Activated CD4-positive, alpha-beta T cell treated with anti-CD3 and anti-CD28 coated beads, Interleukin-2, amount 10 ng/mL, durations not matched to agents 24 days and 14 days (primary cell): ENCODE data around the gene ENPP1. TPM values are rescaled to one million over a fixed set of nuclear protein-coding genes. Genes with fewer than 3 reads are reported as not detected.
"Not testable (repeated sequence)": the region's sequence is repeated elsewhere in the genome, so short reads cannot be mapped to it uniquely, and the experiment has no call there.

Experiments
- DNase-seq: peaks from one replicate; pipeline ENCODE4 v3.0.0; 2022
- H3K27ac Mint-ChIP-seq: one replicate; pipeline ENCODE4 v1.8.0; 2022; ENCODE audit warnings: mild to moderate bottlenecking, mixed read lengths
- H3K27me3 Mint-ChIP-seq: one replicate; pipeline ENCODE4 v1.8.0; 2022; ENCODE audit warnings: mixed read lengths
- H3K36me3 Mint-ChIP-seq: one replicate; pipeline ENCODE4 v1.8.0; 2022; ENCODE audit warnings: low read depth, mild to moderate bottlenecking, mixed read lengths
- H3K4me1 Mint-ChIP-seq: one replicate; pipeline ENCODE4 v1.8.0; 2021; ENCODE audit warnings: mixed read lengths
- H3K4me3 Mint-ChIP-seq: one replicate; pipeline ENCODE4 v1.8.0; 2022; ENCODE audit warnings: mild to moderate bottlenecking, moderate library complexity, mixed read lengths
- H3K9me3 Mint-ChIP-seq: one replicate; pipeline ENCODE4 v1.8.0; 2021; ENCODE audit warnings: mixed read lengths
- intact Hi-C: fragments of 100-400 bp; cut with micrococcal nuclease; formaldehyde crosslinking; loops from one replicate; pipeline ENCODE4 v1.15.1; 2023
- total RNA-seq: library from RNA; stranded (reverse); gene quantifications from 2 replicates; pipeline ENCODE4 v1.2.3, GENCODE V29; 2022

ENPP1 gene
- total RNA-seq, 1 donor from 2014 or later = 0.58 TPM

GRCh38 chr6:131885237-131885636, 77.4 kb downstream of the ENPP1 start:
- Mint-ChIP-seq H3K9me3 (no peaks in the 10 kb centered on the region), H3K27me3 (no peaks in the 10 kb centered on the region), H3K4me1 (no peaks in the 10 kb centered on the region), H3K27ac (no peak overlapping the region), H3K4me3 (no peak overlapping the region), H3K36me3 (no peaks in the 10 kb centered on the region)
- no peak for DNase-seq
- intact Hi-C loops = no loop called here

- Mint-ChIP-seq H3K27me3 (peaks cover 3% of the 10 kb centered on the region), H3K4me1 (no peaks in the 10 kb centered on the region), H3K36me3 (no peaks in the 10 kb centered on the region), H3K4me3 (no peak overlapping the region), H3K27ac (no peak overlapping the region), H3K9me3 (no peaks in the 10 kb centered on the region)
- intact Hi-C loops = no loop called here
- DNase-seq = no peak
Observed at GRCh38 chr6:131886517-131886916, 78.7 kb downstream of the ENPP1 start.

GRCh38 chr6:131890091-131890490, 82.3 kb downstream of the ENPP1 start:
- Mint-ChIP-seq H3K27ac (no peak overlapping the region), H3K4me1 (peaks cover 5% of the 10 kb centered on the region), H3K36me3 (no peaks in the 10 kb centered on the region), H3K9me3 (no peaks in the 10 kb centered on the region), H3K4me3 (no peak overlapping the region), H3K27me3 (peaks cover 3% of the 10 kb centered on the region)
- intact Hi-C loops = no loop called here
- DNase-seq = no peak

GRCh38 chr6:131893198-131893597, 85.4 kb downstream of the ENPP1 start:
- Mint-ChIP-seq H3K4me1 (peaks cover 5% of the 10 kb centered on the region), H3K27ac (no peak overlapping the region), H3K36me3 (no peaks in the 10 kb centered on the region), H3K27me3 (peaks cover 3% of the 10 kb centered on the region), H3K4me3 (no peak overlapping the region), H3K9me3 (peaks cover 8% of the 10 kb centered on the region)
- no peak for DNase-seq
- intact Hi-C loops = no loop called here

- no peak overlapping the region for H3K27ac Mint-ChIP-seq
- H3K4me3 Mint-ChIP-seq = no peak overlapping the region
- intact Hi-C loops = no loop called here
Observed at GRCh38 chr6:131894493-131895424, 86.9 kb downstream of the ENPP1 start.

GRCh38 chr6:131897050-131897435, 89.2 kb downstream of the ENPP1 start:
- intact Hi-C loops = no loop called here
- Mint-ChIP-seq H3K9me3 (peaks cover 14% of the 10 kb centered on the region), H3K36me3 (no peaks in the 10 kb centered on the region), H3K27ac (no peak overlapping the region), H3K27me3 (peaks cover 9% of the 10 kb centered on the region), H3K4me1 (peaks cover 5% of the 10 kb centered on the region), H3K4me3 (no peak overlapping the region)
- peak; percentile 31 for DNase-seq

More at GRCh38 chr6:131894493-131895424, 86.9 kb downstream of the ENPP1 start:
- peaks cover 14% of the 10 kb centered on the region for H3K9me3 Mint-ChIP-seq
- DNase-seq = no peak
- H3K4me1 Mint-ChIP-seq = peaks cover 5% of the 10 kb centered on the region
- H3K36me3 Mint-ChIP-seq = no peaks in the 10 kb centered on the region
- H3K27me3 Mint-ChIP-seq = peaks cover 5% of the 10 kb centered on the region

- H3K36me3 Mint-ChIP-seq = no peaks in the 10 kb centered on the region
- no peak for DNase-seq
- intact Hi-C loops = no loop called here
- peaks cover 9% of the 10 kb centered on the region for H3K27me3 Mint-ChIP-seq
- H3K4me3 Mint-ChIP-seq = no peak overlapping the region
- H3K27ac Mint-ChIP-seq = no peak overlapping the region
- peaks cover 5% of the 10 kb centered on the region for H3K4me1 Mint-ChIP-seq
- H3K9me3 Mint-ChIP-seq = peaks cover 14% of the 10 kb centered on the region
Observed at GRCh38 chr6:131897621-131898020, 89.8 kb downstream of the ENPP1 start.

- Mint-ChIP-seq H3K27ac (no peak overlapping the region), H3K27me3 (peaks cover 9% of the 10 kb centered on the region), H3K36me3 (no peaks in the 10 kb centered on the region), H3K4me3 (no peak overlapping the region), H3K4me1 (peaks cover 5% of the 10 kb centered on the region), H3K9me3 (peaks cover 14% of the 10 kb centered on the region)
- DNase-seq = no peak
- intact Hi-C loops = no loop called here
Observed at GRCh38 chr6:131898718-131899117, 90.9 kb downstream of the ENPP1 start.

GRCh38 chr6:131900231-131900630, 92.4 kb downstream of the ENPP1 start:
- Mint-ChIP-seq H3K36me3 (no peaks in the 10 kb centered on the region), H3K27me3 (peaks cover 9% of the 10 kb centered on the region), H3K4me3 (no peak overlapping the region), H3K9me3 (peaks cover 14% of the 10 kb centered on the region), H3K27ac (no peak overlapping the region), H3K4me1 (no peaks in the 10 kb centered on the region)
- DNase-seq = no peak
- intact Hi-C loops = no loop called here

GRCh38 chr6:131901326-131901873, 93.6 kb downstream of the ENPP1 start:
- DNase-seq, H3K27me3 Mint-ChIP-seq, H3K36me3 Mint-ChIP-seq, H3K27ac Mint-ChIP-seq, H3K4me1 Mint-ChIP-seq, H3K4me3 Mint-ChIP-seq, intact Hi-C loops: not testable (repeated sequence)
- peaks cover 14% of the 10 kb centered on the region for H3K9me3 Mint-ChIP-seq

GRCh38 chr6:131903734-131904133, 95.9 kb downstream of the ENPP1 start:
- H3K4me3 Mint-ChIP-seq, DNase-seq, H3K9me3 Mint-ChIP-seq, H3K4me1 Mint-ChIP-seq, H3K36me3 Mint-ChIP-seq, intact Hi-C loops, H3K27ac Mint-ChIP-seq: not testable (repeated sequence)
- peaks cover 17% of the 10 kb centered on the region for H3K27me3 Mint-ChIP-seq

GRCh38 chr6:131908787-131909186, 101.0 kb downstream of the ENPP1 start:
- H3K4me1 Mint-ChIP-seq, H3K36me3 Mint-ChIP-seq, H3K9me3 Mint-ChIP-seq, H3K4me3 Mint-ChIP-seq, DNase-seq, H3K27ac Mint-ChIP-seq, intact Hi-C loops: not testable (repeated sequence)
- peaks cover 32% of the 10 kb centered on the region for H3K27me3 Mint-ChIP-seq

- peak; percentile 92 for DNase-seq
- Mint-ChIP-seq H3K9me3 (no peaks in the 10 kb centered on the region), H3K4me1 (peaks cover 6% of the 10 kb centered on the region), H3K27me3 (peaks cover 33% of the 10 kb centered on the region), H3K27ac (no peak overlapping the region), H3K4me3 (no peak overlapping the region), H3K36me3 (no peaks in the 10 kb centered on the region)
- intact Hi-C loops = loop anchor here (10.0 kb wide), 3 partner anchors 105 to 1025 kb away; partner anchors contain the start of gene ENPP1
Observed at GRCh38 chr6:131909408-131910218, 101.8 kb downstream of the ENPP1 start.

- Mint-ChIP-seq H3K4me3 (no peak overlapping the region), H3K36me3 (no peaks in the 10 kb centered on the region), H3K27me3 (peaks cover 33% of the 10 kb centered on the region), H3K9me3 (no peaks in the 10 kb centered on the region), H3K27ac (no peak overlapping the region), H3K4me1 (peaks cover 6% of the 10 kb centered on the region)
- intact Hi-C loops = loop anchor here (10.0 kb wide), 3 partner anchors 105 to 1025 kb away; partner anchors contain the start of gene ENPP1
- DNase-seq = no peak
Observed at GRCh38 chr6:131910219-131910589, 102.4 kb downstream of the ENPP1 start.
